ENCODE results near the gene ULK4.

Gene ULK4

GRCh38 chr3:41668379-41668778 is 293.5 kb downstream of the ULK4 start:
- H3K27ac ChIP-seq, result no peak overlapping the region
- TF ChIP-seq CTCF (conservative IDR thresholded peaks at IDR 0.05), result no peak
- no peak for TF ChIP-seq ZFX (IDR thresholded peaks at IDR 0.05)

DNA sequence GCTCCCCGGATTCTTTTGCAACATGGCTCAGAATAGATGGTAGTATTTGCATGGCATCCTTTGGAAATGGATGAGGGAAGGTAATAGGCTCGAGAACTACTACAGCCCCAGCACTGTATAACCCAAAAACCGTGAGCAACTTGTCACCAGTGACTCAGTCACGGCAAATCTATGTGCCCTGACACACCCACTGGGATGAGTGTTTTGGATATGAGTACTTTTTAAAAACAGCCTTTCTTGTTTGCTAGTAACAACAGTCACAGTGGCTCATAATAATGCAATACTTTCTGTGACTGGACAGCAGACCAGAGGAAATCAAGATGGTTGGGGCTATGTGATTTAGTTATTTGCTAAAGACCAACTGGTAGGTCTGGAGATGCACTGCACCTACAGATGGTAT is 299.6 kb downstream of the ULK4 start:
- TF ChIP-seq CTCF (conservative IDR thresholded peaks at IDR 0.05) (no peak), ZFX (IDR thresholded peaks at IDR 0.05) (no peak)
- no peak overlapping the region for H3K27ac ChIP-seq

DNA sequence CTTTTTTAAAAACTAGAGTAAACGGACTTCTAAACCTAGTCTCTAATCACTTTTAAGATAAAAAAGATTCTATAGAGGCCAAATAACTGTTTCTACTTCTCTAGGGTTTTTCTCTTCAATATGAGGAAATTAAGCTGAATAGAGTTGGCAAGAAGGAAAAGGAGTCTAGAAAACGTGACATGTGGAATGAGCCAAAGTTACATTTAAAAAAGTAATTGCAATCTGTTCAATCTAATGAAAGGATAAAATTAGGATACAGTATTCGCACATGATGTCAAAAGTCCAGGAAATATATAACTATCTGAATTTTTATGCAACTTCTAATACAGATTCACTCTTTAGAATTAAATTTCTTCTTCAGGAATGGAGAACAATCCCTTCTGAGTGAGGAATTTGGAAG is 300.1 kb downstream of the ULK4 start:
- no peak overlapping the region for H3K27ac ChIP-seq
- TF ChIP-seq ZFX (IDR thresholded peaks at IDR 0.05) (no peak), CTCF (conservative IDR thresholded peaks at IDR 0.05) (no peak)

DNA sequence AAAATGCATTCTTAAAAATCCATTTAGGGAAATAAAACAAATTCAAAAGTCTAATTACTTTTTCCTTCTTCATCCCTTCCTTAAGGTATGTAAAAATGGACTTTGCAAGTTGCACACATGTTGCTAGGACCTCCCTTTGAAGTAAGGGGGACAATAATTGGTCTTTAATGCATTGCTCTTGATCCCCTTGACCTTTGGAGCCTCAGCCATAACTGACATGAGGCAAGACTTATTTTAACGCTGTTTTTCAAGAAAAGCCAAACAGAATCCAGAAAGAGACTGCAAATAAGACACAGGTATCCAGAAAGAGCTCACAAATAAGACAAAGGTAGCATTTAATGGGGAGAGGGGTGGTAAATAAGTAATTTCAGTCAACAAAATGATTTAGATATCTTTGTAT is 301.4 kb downstream of the ULK4 start:
- TF ChIP-seq CTCF (conservative IDR thresholded peaks at IDR 0.05) (no peak), ZFX (IDR thresholded peaks at IDR 0.05) (no peak)
- H3K27ac ChIP-seq, result no peak overlapping the region

DNA sequence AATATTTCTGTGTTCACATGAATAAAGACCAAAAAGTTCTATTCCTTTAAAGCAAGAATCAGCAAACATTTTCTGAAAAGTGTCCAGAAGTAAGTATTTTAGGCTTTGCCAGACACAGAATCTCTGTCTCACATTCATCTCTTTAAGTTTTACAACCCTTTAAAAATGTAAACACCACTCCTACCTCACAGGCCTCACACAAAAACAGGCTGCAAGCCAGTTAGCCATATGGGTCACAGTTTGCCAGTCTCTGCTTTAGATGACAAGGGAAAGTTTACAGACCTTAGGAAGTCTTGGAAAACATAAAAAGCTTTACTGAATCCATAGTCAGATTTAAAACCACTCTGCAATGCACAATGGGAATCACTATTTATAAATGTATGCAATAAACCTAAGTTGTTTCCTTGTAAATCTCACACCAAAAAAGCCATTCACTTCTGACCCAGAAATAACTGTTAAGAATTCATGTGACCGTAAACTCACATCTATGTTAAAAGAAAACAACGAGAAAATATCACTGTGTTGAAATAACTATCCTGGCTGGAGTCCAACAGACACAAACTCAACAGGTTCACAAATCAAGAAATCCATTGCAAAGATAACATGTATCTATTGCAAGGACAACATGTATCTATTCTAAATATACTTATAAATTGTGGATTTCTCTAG is 308.2 kb downstream of the ULK4 start:
- no peak overlapping the region for H3K27ac ChIP-seq
- TF ChIP-seq ZFX (IDR thresholded peaks at IDR 0.05) (no peak), CTCF (conservative IDR thresholded peaks at IDR 0.05) (no peak)

GRCh38 chr3:41652931-41653330 is 309.0 kb downstream of the ULK4 start:
- TF ChIP-seq CTCF (conservative IDR thresholded peaks at IDR 0.05) (no peak), ZFX (IDR thresholded peaks at IDR 0.05) (no peak)
- H3K27ac ChIP-seq, result no peak overlapping the region

DNA sequence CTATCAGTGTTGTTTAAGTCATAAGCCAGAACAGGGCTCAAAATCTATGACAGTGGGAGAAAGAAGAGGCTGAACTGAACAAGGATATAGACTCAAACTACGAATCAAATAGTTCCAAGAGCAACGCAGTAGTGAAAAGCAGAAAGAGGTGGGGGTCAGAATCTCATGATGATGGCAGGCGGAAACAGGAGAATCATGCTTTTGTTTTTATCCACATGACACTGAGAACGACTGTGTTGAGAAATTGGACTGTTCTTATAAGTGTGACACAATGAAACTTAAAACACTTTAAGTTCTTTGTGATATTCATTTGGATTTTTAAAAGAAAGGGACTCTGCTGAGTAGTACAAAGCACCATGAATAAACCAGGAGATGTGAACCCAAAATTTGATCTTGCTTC is 309.4 kb downstream of the ULK4 start:
- H3K27ac ChIP-seq, result no peak overlapping the region
- TF ChIP-seq ZFX (IDR thresholded peaks at IDR 0.05) (no peak), CTCF (conservative IDR thresholded peaks at IDR 0.05) (no peak)

Data from C4-2B (cell line).